DOHH2 (cell line): ENCODE measurements around the gene KIAA0513.

ENCODE experiments used
- H3F3A ChIP-seq: fragments of 200-600 bp; sonication (generic), shearing (Covaris generic); 2 replicates; pipeline ENCODE4 v1.6.0; 2016; ENCODE audit warnings: antibody characterized with exemption, mild to moderate bottlenecking; ENCODE audit not compliant: control insufficient read depth, insufficient read depth
- H3K27ac ChIP-seq: fragments of 200-600 bp; sonication (generic); 2 replicates; pipeline ENCODE4 v1.5.1; 2014; ENCODE audit warnings: low read depth, mild to moderate bottlenecking, low read length, moderate library complexity
- H3K27me3 ChIP-seq: fragments of 200-600 bp; sonication (generic); 2 replicates; pipeline ENCODE4 v1.6.1; 2014; ENCODE audit warnings: mild to moderate bottlenecking, low read length, mixed read lengths; ENCODE audit not compliant: control insufficient read depth
- H3K36me3 ChIP-seq: fragments of 200-600 bp; sonication (generic); 2 replicates; pipeline ENCODE4 v1.6.1; 2014; ENCODE audit warnings: mild to moderate bottlenecking, low read length, moderate library complexity, mixed read lengths; ENCODE audit not compliant: control insufficient read depth
- H3K4me1 ChIP-seq: fragments of 200-600 bp; sonication (generic); 2 replicates; pipeline ENCODE4 v1.6.1; 2014; ENCODE audit warnings: mild to moderate bottlenecking, low read length, mixed read lengths; ENCODE audit not compliant: control insufficient read depth
- H3K4me2 ChIP-seq: fragments of 200-600 bp; sonication (generic); 2 replicates; pipeline ENCODE4 v1.6.0; 2014; ENCODE audit warnings: mild to moderate bottlenecking, low read length, moderate library complexity
- H3K4me3 ChIP-seq: fragments of 200-600 bp; sonication (generic); 2 replicates; pipeline ENCODE4 v1.5.1; 2014; ENCODE audit warnings: mild to moderate bottlenecking, low read length, mixed read lengths
- H3K79me2 ChIP-seq: fragments of 200-600 bp; sonication (generic); 2 replicates; pipeline ENCODE4 v1.6.1; 2014; ENCODE audit warnings: mild to moderate bottlenecking, low read length, mixed read lengths; ENCODE audit not compliant: control insufficient read depth
- H3K9me2 ChIP-seq: fragments of 200-600 bp; sonication (generic); replicated peaks from 2 replicates; pipeline ENCODE4 v1.6.1; 2014; ENCODE audit warnings: mild to moderate bottlenecking, low read length, mixed read lengths; ENCODE audit not compliant: control insufficient read depth
- H3K9me3 ChIP-seq: fragments of 200-600 bp; sonication (generic); 2 replicates; pipeline ENCODE4 v1.6.1; 2014; ENCODE audit warnings: antibody characterized with exemption, low read length, mixed read lengths; ENCODE audit not compliant: control insufficient read depth, insufficient read depth
- H4K20me1 ChIP-seq: fragments of 200-600 bp; sonication (generic); 2 replicates; pipeline ENCODE4 v1.6.0; 2014; ENCODE audit warnings: low read depth, mild to moderate bottlenecking, antibody characterized with exemption, low read length, moderate library complexity; ENCODE audit not compliant: control insufficient read depth, insufficient read depth
- EZH2phosphoT487 ChIP-seq: fragments of 200-600 bp; sonication (generic); IDR thresholded peaks from 2 replicates; pipeline ENCODE4 v1.6.1; 2017; ENCODE audit warnings: borderline replicate concordance, mild to moderate bottlenecking, antibody characterized with exemption, low read length, moderate library complexity, mixed read lengths
- TF ChIP-seq, protein P1 (sequence below): fragments of 200-600 bp; sonication (generic); IDR thresholded peaks from one replicate; pipeline ENCODE4 v1.5.1; 2014; ENCODE audit warnings: antibody characterized with exemption, mild to moderate bottlenecking, low read depth, low read length; ENCODE audit not compliant: poor library complexity, severe bottlenecking

Gene KIAA0513

DNA sequence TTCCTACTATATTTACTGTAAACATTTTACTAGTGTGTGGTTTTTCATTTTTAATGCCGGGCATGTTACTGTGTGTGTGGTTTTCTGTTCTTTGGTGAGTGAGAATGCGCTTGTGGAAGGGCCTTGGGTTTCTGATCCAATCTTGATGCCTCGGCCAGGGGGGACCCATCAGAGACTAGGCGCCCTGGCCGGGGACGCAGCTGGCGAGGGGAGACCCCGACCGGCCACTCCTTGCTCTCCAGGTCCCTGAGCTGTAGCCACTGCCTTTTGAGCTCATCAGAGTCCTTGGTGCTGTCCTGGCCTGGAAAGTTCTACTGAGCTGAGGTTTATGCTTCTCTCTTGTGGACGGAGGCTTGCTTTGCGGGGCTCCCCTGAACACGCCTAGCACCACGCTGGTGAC lies 37.5 kb downstream of the KIAA0513 start:
- Histone ChIP-seq H3K4me3 (no peak overlapping the region), H3F3A (no peaks in the 10 kb centered on the region), H3K4me1 (no peaks in the 10 kb centered on the region), H3K79me2 (no peaks in the 10 kb centered on the region), H3K27me3 (no peaks in the 10 kb centered on the region), H3K9me2 (no peaks in the 10 kb centered on the region), H3K9me3 (no peaks in the 10 kb centered on the region), H3K27ac (no peak overlapping the region), H3K4me2 (no peak overlapping the region), H3K36me3 (no peaks in the 10 kb centered on the region), H4K20me1 (no peaks in the 10 kb centered on the region)
- no peak for TF ChIP-seq EZH2phosphoT487
- TF ChIP-seq, protein P1, sequence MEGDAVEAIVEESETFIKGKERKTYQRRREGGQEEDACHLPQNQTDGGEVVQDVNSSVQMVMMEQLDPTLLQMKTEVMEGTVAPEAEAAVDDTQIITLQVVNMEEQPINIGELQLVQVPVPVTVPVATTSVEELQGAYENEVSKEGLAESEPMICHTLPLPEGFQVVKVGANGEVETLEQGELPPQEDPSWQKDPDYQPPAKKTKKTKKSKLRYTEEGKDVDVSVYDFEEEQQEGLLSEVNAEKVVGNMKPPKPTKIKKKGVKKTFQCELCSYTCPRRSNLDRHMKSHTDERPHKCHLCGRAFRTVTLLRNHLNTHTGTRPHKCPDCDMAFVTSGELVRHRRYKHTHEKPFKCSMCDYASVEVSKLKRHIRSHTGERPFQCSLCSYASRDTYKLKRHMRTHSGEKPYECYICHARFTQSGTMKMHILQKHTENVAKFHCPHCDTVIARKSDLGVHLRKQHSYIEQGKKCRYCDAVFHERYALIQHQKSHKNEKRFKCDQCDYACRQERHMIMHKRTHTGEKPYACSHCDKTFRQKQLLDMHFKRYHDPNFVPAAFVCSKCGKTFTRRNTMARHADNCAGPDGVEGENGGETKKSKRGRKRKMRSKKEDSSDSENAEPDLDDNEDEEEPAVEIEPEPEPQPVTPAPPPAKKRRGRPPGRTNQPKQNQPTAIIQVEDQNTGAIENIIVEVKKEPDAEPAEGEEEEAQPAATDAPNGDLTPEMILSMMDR = no peak

DNA sequence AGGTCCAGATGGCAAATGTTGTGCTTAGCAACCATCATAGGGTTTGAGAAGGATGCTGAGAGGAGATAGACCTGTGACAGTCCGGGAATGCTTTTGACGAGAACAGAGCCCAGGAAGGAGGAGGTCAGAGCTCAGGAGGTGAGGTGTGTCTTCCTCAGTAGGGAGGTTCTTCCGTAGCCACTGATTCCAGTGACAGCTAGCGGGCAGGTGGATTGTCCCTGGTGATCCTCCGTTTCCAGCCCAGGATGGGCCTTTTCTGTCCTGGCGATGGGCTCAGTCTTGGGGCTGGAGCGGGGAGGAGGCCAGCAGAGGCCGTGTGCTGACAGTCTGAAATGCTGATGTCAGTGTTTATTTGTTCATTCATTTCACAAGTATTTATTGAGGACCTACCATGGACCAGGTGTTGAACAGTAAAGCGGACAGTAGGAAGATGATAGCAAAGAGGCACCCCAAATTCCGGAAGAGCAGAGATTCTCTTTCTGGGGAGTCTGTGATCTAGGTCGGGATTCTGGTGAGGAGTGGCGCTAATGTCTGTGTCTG lies 38.8 kb downstream of the KIAA0513 start:
- Histone ChIP-seq H3F3A (no peaks in the 10 kb centered on the region), H4K20me1 (no peaks in the 10 kb centered on the region)
- no peak for TF ChIP-seq EZH2phosphoT487
- TF ChIP-seq, protein P1 = no peak

DNA sequence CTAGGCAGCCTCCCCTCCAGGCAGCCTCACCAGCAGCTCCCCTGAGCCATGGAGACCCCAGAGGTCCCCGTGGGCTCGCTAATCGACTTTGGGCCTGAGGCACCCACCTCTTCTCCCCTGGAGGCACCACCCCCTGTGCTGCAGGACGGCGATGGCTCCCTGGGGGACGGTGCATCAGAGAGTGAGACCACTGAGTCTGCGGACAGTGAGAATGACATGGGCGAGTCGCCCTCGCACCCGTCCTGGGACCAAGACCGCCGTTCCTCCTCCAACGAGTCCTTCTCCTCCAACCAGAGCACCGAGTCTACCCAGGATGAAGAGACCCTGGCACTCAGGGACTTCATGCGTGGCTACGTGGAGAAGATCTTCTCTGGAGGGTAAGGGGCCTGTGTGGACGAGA lies 39.4 kb downstream of the KIAA0513 start:
- H3K27ac ChIP-seq = no peak overlapping the region
- H3K4me1 ChIP-seq = no peaks in the 10 kb centered on the region
- H3K9me2 ChIP-seq = no peaks in the 10 kb centered on the region
- no peaks in the 10 kb centered on the region for H3F3A ChIP-seq
- no peaks in the 10 kb centered on the region for H3K36me3 ChIP-seq
- H3K79me2 ChIP-seq = no peaks in the 10 kb centered on the region
- H3K4me2 ChIP-seq = no peak overlapping the region
- H3K9me3 ChIP-seq = no peaks in the 10 kb centered on the region
- no peaks in the 10 kb centered on the region for H4K20me1 ChIP-seq
- TF ChIP-seq, protein P1 = no peak
- no peak for TF ChIP-seq EZH2phosphoT487
- no peak overlapping the region for H3K4me3 ChIP-seq
- no peaks in the 10 kb centered on the region for H3K27me3 ChIP-seq

More for the DNA sequence above, 38.8 kb downstream of the KIAA0513 start:
- H3K27ac ChIP-seq = no peak overlapping the region
- H3K27me3 ChIP-seq = no peaks in the 10 kb centered on the region
- H3K9me3 ChIP-seq = no peaks in the 10 kb centered on the region
- no peaks in the 10 kb centered on the region for H3K36me3 ChIP-seq
- H3K9me2 ChIP-seq = no peaks in the 10 kb centered on the region
- no peaks in the 10 kb centered on the region for H3K4me1 ChIP-seq
- H3K79me2 ChIP-seq = no peaks in the 10 kb centered on the region
- no peak overlapping the region for H3K4me3 ChIP-seq
- no peak overlapping the region for H3K4me2 ChIP-seq

GRCh38 chr16:85067426-85067825 lies 39.8 kb downstream of the KIAA0513 start:
- Histone ChIP-seq H3K4me1 (no peaks in the 10 kb centered on the region), H3K36me3 (no peaks in the 10 kb centered on the region), H3K27me3 (no peaks in the 10 kb centered on the region), H3K4me3 (no peak overlapping the region), H3F3A (no peaks in the 10 kb centered on the region), H3K9me2 (no peaks in the 10 kb centered on the region), H3K27ac (no peak overlapping the region), H4K20me1 (no peaks in the 10 kb centered on the region), H3K79me2 (no peaks in the 10 kb centered on the region), H3K4me2 (no peak overlapping the region), H3K9me3 (no peaks in the 10 kb centered on the region)
- TF ChIP-seq EZH2phosphoT487 = no peak
- TF ChIP-seq, protein P1 = no peak
